K562 (cell line): ENCODE measurements around the gene NT5C1A. TPM values are rescaled to one million over a fixed set of nuclear protein-coding genes. Genes with fewer than 3 reads are reported as not detected.

Experiments used
- CC2D1A ChIP-seq: fragments of 450-650 bp; IDR thresholded peaks from 2 replicates; pipeline ENCODE4 v1.6.1; 2017; ENCODE audit warnings: mild to moderate bottlenecking
- CHAMP1 ChIP-seq: fragments of 450-650 bp; IDR thresholded peaks from 2 replicates; pipeline ENCODE4 v1.6.1; 2016; ENCODE audit warnings: mild to moderate bottlenecking
- CTCF ChIP-seq, 3 experiments: IDR thresholded peaks in 2 of 3; conservative IDR thresholded peaks in 1 of 3; 2 replicates each; pipeline ENCODE4 v1.5.1; 2011 to 2012; ENCODE audit warnings: low read length in 3 of 3, mild to moderate bottlenecking in 3 of 3, control low read depth in 2 of 3, improper control_type of control experiment in 1 of 3, inconsistent platforms in 1 of 3, low read depth in 1 of 3, mixed read lengths in 1 of 3, moderate library complexity in 1 of 3; ENCODE audit not compliant: insufficient read depth in 2 of 3
- CXXC5 ChIP-seq: fragments of 250-450 bp; sonication (Bioruptor Pico); IDR thresholded peaks from 2 replicates; pipeline ENCODE4 v1.8.0; 2022; ENCODE audit warnings: inconsistent platforms, mild to moderate bottlenecking, moderate library complexity
- GTF2B ChIP-seq: IDR thresholded peaks from 2 replicates; pipeline ENCODE4 v1.6.1; 2011; ENCODE audit not compliant: insufficient read length; ENCODE audit errors: extremely low read depth
- HCFC1 ChIP-seq: IDR thresholded peaks from 2 replicates; pipeline ENCODE4 v1.6.1; 2012; ENCODE audit warnings: low read depth, low read length, improper control_type of control experiment
- RBFOX2 ChIP-seq: fragments of 200-400 bp; formaldehyde crosslinking; IDR thresholded peaks from 2 replicates; pipeline ENCODE4 v1.6.1; 2017; ENCODE audit warnings: low read depth, mild to moderate bottlenecking, low read length, moderate library complexity
- SMC3 ChIP-seq: conservative IDR thresholded peaks from 2 replicates; pipeline ENCODE4 v1.6.1; 2011; ENCODE audit warnings: low read depth, low read length, improper control_type of control experiment; ENCODE audit not compliant: insufficient read depth
- SP2 ChIP-seq: IDR thresholded peaks from 2 replicates; pipeline ENCODE4 v1.6.1; 2011; ENCODE audit warnings: mild to moderate bottlenecking, low read depth, low read length, moderate library complexity; ENCODE audit not compliant: poor library complexity, severe bottlenecking; ENCODE audit errors: extremely low read depth
- YY1 ChIP-seq, 3 experiments: IDR thresholded peaks; 2 replicates each; pipeline ENCODE4 v1.6.1; 2011; ENCODE audit warnings: low read length in 2 of 3, mild to moderate bottlenecking in 2 of 3, moderate library complexity in 2 of 3, borderline replicate concordance in 1 of 3, control low read depth in 1 of 3, low read depth in 1 of 3; ENCODE audit not compliant: insufficient read depth in 3 of 3, insufficient replicate concordance in 2 of 3, control insufficient read depth in 1 of 3, insufficient read length in 1 of 3; ENCODE audit errors: extremely low read depth in 1 of 3
- ZBTB7A ChIP-seq: IDR thresholded peaks from 2 replicates; pipeline ENCODE4 v1.6.1; 2011; ENCODE audit warnings: low read depth, mild to moderate bottlenecking, low read length, moderate library complexity, borderline replicate concordance; ENCODE audit not compliant: control insufficient read depth
- polyA plus RNA-seq, 8 experiments: library from polyadenylated mRNA; depleted of rRNA in 4 of 8; stranded (reverse) in 5 of 8; unstranded in 3 of 8; fragments of >200 nt; fragmentation: Nextera tagmentation in 2 of 8; fragmentation: Illumina TruSeq in 1 of 8; extraction: Ambion mirVana in 2 of 8; extraction: Trizol in 1 of 8; gene quantifications; 2 replicates each; pipeline versions ENCODE4 v1.2.1 to v1.2.3, GENCODE V29; 2011 to 2014; ENCODE audit warnings: inconsistent platforms in 1 of 8, missing spikeins in 1 of 8
- total RNA-seq, 7 experiments: library from RNA; depleted of rRNA in 6 of 7; stranded (reverse); fragments of >200 nt in 6 of 7; fragmentation: Illumina TruSeq in 2 of 7; extraction: Trizol in 2 of 7; gene quantifications; 2 replicates each; pipeline versions ENCODE4 v1.2.1 to v1.2.3, GENCODE V29; 2011 to 2021; ENCODE audit warnings: low replicate concordance in 1 of 7

NT5C1A gene
- total and polyA plus RNA-seq, 9 of the 15 experiments (the other 6 are each of a cell fraction or from before 2014, with no cell fraction given), result not detected

GRCh38 chr1:39609618-39610331 is 62.1 kb downstream of the NT5C1A start (continued):
- TF ChIP-seq GTF2B (no peak), ZBTB7A (peak; percentile 87; the same call in 1 of the 2 replicates), CTCF (IDR thresholded peaks at IDR 0.05 in 2 of 3, conservative IDR thresholded peaks at IDR 0.05 in 1 of 3; ENCODE audit: insufficient read depth in 2 of 3, low read depth in 1 of 3, low read length in 3 of 3) (peak; percentile 67 to 89 (median 67)), HCFC1 (peak; percentile 26; the same call in 1 of the 2 replicates), SP2 (peak; percentile 51), SMC3 (0 out of 2 replicates have a peak, but pooled peaks have one; percentile 14), CC2D1A (0 out of 2 replicates have a peak, but pooled peaks have one; percentile 37), YY1 (IDR thresholded peaks at IDR 0.05; ENCODE audit: borderline replicate concordance in 1 of 3, control insufficient read depth in 1 of 3, extremely low read depth in 1 of 3, insufficient read depth in 3 of 3, insufficient read length in 1 of 3, insufficient replicate concordance in 2 of 3, low read depth in 1 of 3, low read length in 2 of 3) (peak in 1 of 3 experiments; percentile 32), RBFOX2 (no peak), CHAMP1 (0 out of 2 replicates have a peak, but pooled peaks have one; percentile 41), CXXC5 (CRISPR knock-in tag) (peak; percentile 28; the same call in 1 of the 2 replicates)

Other genes starting within 250 kb of the NT5C1A start
Only the 7 nearest of the 9 such genes appear.
- not detected in 2 replicates for gene BMP8A, start 180.5 kb downstream of the NT5C1A start, total RNA-seq (2014; rRNA removed)
- gene BMP8A, start 180.5 kb downstream of the NT5C1A start, total RNA-seq (2014; rRNA removed; fragmentation: Illumina TruSeq; extraction: Trizol), result not detected in 2 replicates
- not detected in 2 replicates for gene BMP8A, start 180.5 kb downstream of the NT5C1A start, total RNA-seq (2015; rRNA removed; fragmentation: Illumina TruSeq; extraction: Trizol)
- 0.16 and 0.31 TPM in 2 replicates for gene BMP8A, start 180.5 kb downstream of the NT5C1A start, total RNA-seq (2021)
- 0.04 TPM in 1 of 2 replicates, not detected in the other for gene BMP8A, start 180.5 kb downstream of the NT5C1A start, polyA plus RNA-seq (2011; rRNA removed)
- gene BMP8A, start 180.5 kb downstream of the NT5C1A start, polyA plus RNA-seq (2014; fragmentation: Illumina TruSeq; extraction: Trizol), result not detected in 2 replicates
- gene BMP8A, start 180.5 kb downstream of the NT5C1A start, polyA plus RNA-seq (2014; fragmentation: Nextera tagmentation; extraction: Ambion mirVana), result not detected
- gene BMP8A, start 180.5 kb downstream of the NT5C1A start, polyA plus RNA-seq (2014; rRNA removed), result 0.05 and 0.11 TPM in 2 replicates
- 207 and 244 TPM in 2 replicates for gene PABPC4, start 95.3 kb downstream of the NT5C1A start, total RNA-seq (2014; rRNA removed)
- 212 and 220 TPM in 2 replicates for gene PABPC4, start 95.3 kb downstream of the NT5C1A start, total RNA-seq (2014; rRNA removed; fragmentation: Illumina TruSeq; extraction: Trizol)
- 169 and 175 TPM in 2 replicates for gene PABPC4, start 95.3 kb downstream of the NT5C1A start, total RNA-seq (2015; rRNA removed; fragmentation: Illumina TruSeq; extraction: Trizol)
- 520 and 526 TPM in 2 replicates for gene PABPC4, start 95.3 kb downstream of the NT5C1A start, total RNA-seq (2021)
- 145 and 147 TPM in 2 replicates for gene PABPC4, start 95.3 kb downstream of the NT5C1A start, polyA plus RNA-seq (2011; rRNA removed)
- 369 and 413 TPM in 2 replicates for gene PABPC4, start 95.3 kb downstream of the NT5C1A start, polyA plus RNA-seq (2014; fragmentation: Illumina TruSeq; extraction: Trizol)
- 10 to 100 TPM; 77.7 to 88.4 TPM for gene PABPC4, start 95.3 kb downstream of the NT5C1A start, polyA plus RNA-seq (2014; fragmentation: Nextera tagmentation; extraction: Ambion mirVana)
- gene PABPC4, start 95.3 kb downstream of the NT5C1A start, polyA plus RNA-seq (2014; rRNA removed), result 264 and 303 TPM in 2 replicates
- gene HEYL, start 32.5 kb downstream of the NT5C1A start, total RNA-seq (2014; rRNA removed), result 0.14 and 0.37 TPM in 2 replicates
- gene HEYL, start 32.5 kb downstream of the NT5C1A start, total RNA-seq (2014; rRNA removed; fragmentation: Illumina TruSeq; extraction: Trizol), result 0.32 and 0.33 TPM in 2 replicates
- 0.15 and 0.22 TPM in 2 replicates for gene HEYL, start 32.5 kb downstream of the NT5C1A start, total RNA-seq (2015; rRNA removed; fragmentation: Illumina TruSeq; extraction: Trizol)
- 0.78 and 0.89 TPM in 2 replicates for gene HEYL, start 32.5 kb downstream of the NT5C1A start, total RNA-seq (2021)
- 0.25 and 0.50 TPM in 2 replicates for gene HEYL, start 32.5 kb downstream of the NT5C1A start, polyA plus RNA-seq (2011; rRNA removed)
- 0.69 and 0.70 TPM in 2 replicates for gene HEYL, start 32.5 kb downstream of the NT5C1A start, polyA plus RNA-seq (2014; fragmentation: Illumina TruSeq; extraction: Trizol)
- under 1 TPM; 0.13 to 0.14 TPM for gene HEYL, start 32.5 kb downstream of the NT5C1A start, polyA plus RNA-seq (2014; fragmentation: Nextera tagmentation; extraction: Ambion mirVana)
- gene HEYL, start 32.5 kb downstream of the NT5C1A start, polyA plus RNA-seq (2014; rRNA removed), result 0.33 and 0.71 TPM in 2 replicates
- gene HPCAL4, start 19.3 kb upstream of the NT5C1A start, total RNA-seq (2014; rRNA removed), result not detected in 2 replicates
- gene HPCAL4, start 19.3 kb upstream of the NT5C1A start, total RNA-seq (2014; rRNA removed; fragmentation: Illumina TruSeq; extraction: Trizol), result 0.04 TPM in 1 of 2 replicates, not detected in the other
- not detected in 2 replicates for gene HPCAL4, start 19.3 kb upstream of the NT5C1A start, total RNA-seq (2015; rRNA removed; fragmentation: Illumina TruSeq; extraction: Trizol)
- 0.04 TPM in 2 replicates for gene HPCAL4, start 19.3 kb upstream of the NT5C1A start, total RNA-seq (2021)
- gene HPCAL4, start 19.3 kb upstream of the NT5C1A start, polyA plus RNA-seq (2011; rRNA removed), result 0.04 and 0.07 TPM in 2 replicates
- gene HPCAL4, start 19.3 kb upstream of the NT5C1A start, polyA plus RNA-seq (2014; fragmentation: Illumina TruSeq; extraction: Trizol), result 0.04 TPM in 1 of 2 replicates, not detected in the other
- under 1 TPM in 1 of 2 experiments, not detected in 1; 0.01 TPM for gene HPCAL4, start 19.3 kb upstream of the NT5C1A start, polyA plus RNA-seq (2014; fragmentation: Nextera tagmentation; extraction: Ambion mirVana)
- not detected in 2 replicates for gene HPCAL4, start 19.3 kb upstream of the NT5C1A start, polyA plus RNA-seq (2014; rRNA removed)
- gene PPIE, start 66.8 kb upstream of the NT5C1A start, total RNA-seq (2014; rRNA removed), result 75.4 and 84.7 TPM in 2 replicates
- gene PPIE, start 66.8 kb upstream of the NT5C1A start, total RNA-seq (2014; rRNA removed; fragmentation: Illumina TruSeq; extraction: Trizol), result 107 and 113 TPM in 2 replicates
- 99.9 and 100.0 TPM in 2 replicates for gene PPIE, start 66.8 kb upstream of the NT5C1A start, total RNA-seq (2015; rRNA removed; fragmentation: Illumina TruSeq; extraction: Trizol)
- gene PPIE, start 66.8 kb upstream of the NT5C1A start, total RNA-seq (2021), result 94.2 and 108 TPM in 2 replicates
- 162 and 163 TPM in 2 replicates for gene PPIE, start 66.8 kb upstream of the NT5C1A start, polyA plus RNA-seq (2011; rRNA removed)
- gene PPIE, start 66.8 kb upstream of the NT5C1A start, polyA plus RNA-seq (2014; fragmentation: Illumina TruSeq; extraction: Trizol), result 119 and 131 TPM in 2 replicates
- gene PPIE, start 66.8 kb upstream of the NT5C1A start, polyA plus RNA-seq (2014; fragmentation: Nextera tagmentation; extraction: Ambion mirVana), result 100 to 1,000 TPM; 369 to 444 TPM
- gene PPIE, start 66.8 kb upstream of the NT5C1A start, polyA plus RNA-seq (2014; rRNA removed), result 136 and 154 TPM in 2 replicates
- gene OXCT2, start 99.2 kb upstream of the NT5C1A start, total RNA-seq (2014; rRNA removed), result 0.54 and 0.57 TPM in 2 replicates
- gene OXCT2, start 99.2 kb upstream of the NT5C1A start, total RNA-seq (2014; rRNA removed; fragmentation: Illumina TruSeq; extraction: Trizol), result 0.22 TPM in 1 of 2 replicates, not detected in the other
- 0.22 and 0.23 TPM in 2 replicates for gene OXCT2, start 99.2 kb upstream of the NT5C1A start, total RNA-seq (2015; rRNA removed; fragmentation: Illumina TruSeq; extraction: Trizol)
- gene OXCT2, start 99.2 kb upstream of the NT5C1A start, total RNA-seq (2021), result 0.31 and 0.64 TPM in 2 replicates
- gene OXCT2, start 99.2 kb upstream of the NT5C1A start, polyA plus RNA-seq (2011; rRNA removed), result 0.08 and 0.39 TPM in 2 replicates
- 0.21 and 0.37 TPM in 2 replicates for gene OXCT2, start 99.2 kb upstream of the NT5C1A start, polyA plus RNA-seq (2014; fragmentation: Illumina TruSeq; extraction: Trizol)
- not detected for gene OXCT2, start 99.2 kb upstream of the NT5C1A start, polyA plus RNA-seq (2014; fragmentation: Nextera tagmentation; extraction: Ambion mirVana)
- 0.05 and 0.37 TPM in 2 replicates for gene OXCT2, start 99.2 kb upstream of the NT5C1A start, polyA plus RNA-seq (2014; rRNA removed)
- gene BMP8B, start 116.8 kb upstream of the NT5C1A start, total RNA-seq (2014; rRNA removed), result 0.18 and 0.20 TPM in 2 replicates
- 0.10 and 0.11 TPM in 2 replicates for gene BMP8B, start 116.8 kb upstream of the NT5C1A start, total RNA-seq (2014; rRNA removed; fragmentation: Illumina TruSeq; extraction: Trizol)
- 0.11 and 0.14 TPM in 2 replicates for gene BMP8B, start 116.8 kb upstream of the NT5C1A start, total RNA-seq (2015; rRNA removed; fragmentation: Illumina TruSeq; extraction: Trizol)
- 0.33 and 0.36 TPM in 2 replicates for gene BMP8B, start 116.8 kb upstream of the NT5C1A start, total RNA-seq (2021)
- 0.14 and 0.15 TPM in 2 replicates for gene BMP8B, start 116.8 kb upstream of the NT5C1A start, polyA plus RNA-seq (2011; rRNA removed)
- 0.14 and 0.18 TPM in 2 replicates for gene BMP8B, start 116.8 kb upstream of the NT5C1A start, polyA plus RNA-seq (2014; fragmentation: Illumina TruSeq; extraction: Trizol)
- under 1 TPM; 0.03 to 0.04 TPM for gene BMP8B, start 116.8 kb upstream of the NT5C1A start, polyA plus RNA-seq (2014; fragmentation: Nextera tagmentation; extraction: Ambion mirVana)
- 0.09 and 0.22 TPM in 2 replicates for gene BMP8B, start 116.8 kb upstream of the NT5C1A start, polyA plus RNA-seq (2014; rRNA removed)